Urinary bladder (tissue), 4 donors: Measurements from ENCODE around the gene DYNC2H1. TPM values are rescaled to one million over a fixed set of nuclear protein-coding genes. Genes with fewer than 3 reads are reported as not detected.
A peak's percentile ranks its signal among the peaks of the same experiment; 100 is the strongest.
"Not testable (repeated sequence)": the region's sequence is repeated elsewhere in the genome, so short reads cannot be mapped to it uniquely, and the experiment has no call there.

Experiments
- DNase-seq: peaks from one replicate; pipeline ENCODE4 v3.0.0-alpha.2; 2015; ENCODE audit errors: extremely low spot score
- H3K27ac ChIP-seq: one replicate; pipeline ENCODE4 v1.5.1; 2013; ENCODE audit warnings: low read depth, mild to moderate bottlenecking, moderate library complexity
- H3K36me3 ChIP-seq: one replicate; pipeline ENCODE4 v1.6.1; 2013; ENCODE audit warnings: mild to moderate bottlenecking, moderate library complexity; ENCODE audit not compliant: insufficient read depth
- H3K4me1 ChIP-seq: one replicate; pipeline ENCODE4 v1.6.1; 2013; ENCODE audit warnings: mild to moderate bottlenecking, moderate library complexity; ENCODE audit not compliant: insufficient read depth
- H3K4me3 ChIP-seq: one replicate; pipeline ENCODE4 v1.5.1; 2013; ENCODE audit warnings: low read depth, low read length
- WGBS: extraction: QIAGEN DNeasy Blood & Tissue Kit; methylation state at CpG from one replicate; pipeline ENCODE4 v1.1.7; 2013; 5-methylcytosine and 5-hydroxymethylcytosine counted together
- polyA plus RNA-seq: library from polyadenylated mRNA; stranded (reverse); fragments of 200-250 nt; gene quantifications from one replicate; pipeline ENCODE4 v1.2.3, GENCODE V29; 2013
- total RNA-seq: library from RNA; depleted of rRNA; stranded (reverse); fragments of >200 nt; gene quantifications from one replicate; pipeline ENCODE4 v1.2.3, GENCODE V29; 2014
- donor health status: healthy with polysubstance abuse.
- donor health status: healthy.

The DYNC2H1 gene
- total and polyA plus RNA-seq, 2 donors: 12.8 to 91.8 TPM

- DNase-seq: no peak
- Histone ChIP-seq H3K4me1 (no peaks in the 10 kb centered on the region), H3K27ac (no peak overlapping the region), H3K36me3 (no peaks in the 10 kb centered on the region), H3K4me3 (peak overlapping the region; percentile 98)
- WGBS: 1% methylated on average over 26 of the region's 26 CpGs
Observed at GRCh38 chr11:103091064-103091800, 18.0 kb upstream of the DYNC2H1 start.

- DNase-seq: peak; percentile 88
- Histone ChIP-seq H3K4me1 (no peaks in the 10 kb centered on the region), H3K36me3 (no peaks in the 10 kb centered on the region), H3K4me3 (peak within 1 kb of the TSS; percentile 98), H3K27ac (peak within 1 kb of the TSS; percentile 81)
- under 1% methylated on average over 54 of the region's 54 CpGs for WGBS
Observed at GRCh38 chr11:103091801-103092524, 17.3 kb upstream of the DYNC2H1 start, which contains the start of gene DCUN1D5. TSS of gene DCUN1D5 (minus strand) at chr11:103092160. CDS start at chr11:103091872, 288 bp downstream.

DNA sequence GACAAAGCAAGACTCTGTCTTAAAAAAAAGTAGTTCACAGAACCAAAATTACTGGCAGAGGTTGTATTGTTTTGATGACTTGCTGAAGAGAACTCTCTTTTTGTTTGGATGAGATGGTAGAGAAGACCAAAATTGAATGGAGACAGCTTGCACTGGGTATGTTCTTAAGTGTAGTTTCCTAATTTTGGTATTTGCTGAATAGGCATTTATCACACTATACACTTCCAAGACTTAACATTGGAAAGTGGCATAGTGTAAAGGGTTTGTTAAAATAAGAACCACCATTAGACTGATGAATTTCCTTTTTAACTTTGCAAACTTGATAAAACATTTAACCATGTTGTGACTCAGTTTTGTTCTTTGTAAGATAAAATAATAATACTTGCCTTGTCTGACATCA lies 11.9 kb upstream of the DYNC2H1 start:
- Histone ChIP-seq H3K4me3 (no peak overlapping the region), H3K27ac (no peak overlapping the region)
- DNase-seq: no peak

DNA sequence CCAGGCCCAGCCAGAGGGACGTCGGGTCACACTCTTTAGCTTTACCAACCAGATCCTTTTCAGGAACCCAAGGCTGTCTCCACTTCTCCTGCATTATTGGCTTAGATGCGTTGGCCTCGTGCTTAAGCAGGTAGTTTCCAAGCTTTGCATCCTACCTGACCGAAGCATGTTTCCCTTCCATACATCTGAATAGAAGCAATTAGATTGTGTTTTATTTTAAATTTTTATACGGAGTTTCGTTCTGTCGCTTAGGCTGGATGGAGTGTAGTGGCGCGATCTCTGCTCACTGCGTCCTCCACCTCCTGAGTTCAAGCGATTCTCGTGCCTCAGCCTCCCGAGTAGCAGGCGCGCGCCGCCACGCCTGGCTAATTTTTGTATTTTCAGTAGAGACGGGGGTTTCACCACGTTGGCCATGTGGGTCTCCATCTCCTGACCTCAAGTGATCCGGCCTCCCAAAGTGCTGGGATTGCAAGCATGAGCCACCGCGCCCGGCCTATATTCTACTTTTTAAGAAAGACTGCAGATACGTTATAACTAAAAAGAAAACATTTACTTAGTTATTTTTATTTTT lies 677 bp downstream of the DYNC2H1 start:
- no peaks in the 10 kb centered on the region for H3K4me1 ChIP-seq
- peak overlapping the region; percentile 49 for H3K4me3 ChIP-seq
- WGBS: 14% methylated on average over 26 of the region's 26 CpGs
- DNase-seq: no peak
- no peak overlapping the region for H3K27ac ChIP-seq
- no peaks in the 10 kb centered on the region for H3K36me3 ChIP-seq

More for the DNA sequence above, 11.9 kb upstream of the DYNC2H1 start:
- Histone ChIP-seq H3K4me1 (no peaks in the 10 kb centered on the region), H3K36me3 (no peaks in the 10 kb centered on the region)

GRCh38 chr11:103110391-103110790 lies 1.2 kb downstream of the DYNC2H1 start:
- no peak overlapping the region for H3K27ac ChIP-seq

DNA sequence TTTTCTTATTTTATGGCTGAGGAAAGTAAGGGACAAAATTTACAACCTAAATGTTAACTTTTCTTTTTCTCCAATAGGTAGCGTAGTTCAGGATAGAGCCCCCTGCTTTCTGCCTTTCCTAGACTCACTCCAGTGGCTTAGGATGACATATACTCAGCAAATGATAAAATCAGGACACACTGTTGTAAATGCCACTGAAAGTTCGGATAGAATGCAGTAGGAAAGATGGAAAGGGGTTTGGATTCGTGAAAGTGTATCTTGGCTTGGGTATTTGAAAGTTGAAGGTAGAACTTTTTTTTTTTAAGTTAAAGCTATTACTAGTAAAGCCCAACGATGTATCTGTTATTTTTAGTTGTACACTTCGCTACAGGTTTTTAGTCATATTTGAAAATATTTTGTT lies 2.2 kb downstream of the DYNC2H1 start:
- WGBS: 82% methylated on average over 5 of the region's 5 CpGs
- no peaks in the 10 kb centered on the region for H3K4me1 ChIP-seq
- no peak overlapping the region for H3K4me3 ChIP-seq
- no peak overlapping the region for H3K27ac ChIP-seq
- H3K36me3 ChIP-seq: no peaks in the 10 kb centered on the region
- no peak for DNase-seq

More at GRCh38 chr11:103110391-103110790, 1.2 kb downstream of the DYNC2H1 start:
- DNase-seq: no peak
- H3K36me3 ChIP-seq: no peaks in the 10 kb centered on the region
- peak overlapping the region; percentile 49 for H3K4me3 ChIP-seq
- no peaks in the 10 kb centered on the region for H3K4me1 ChIP-seq

GRCh38 chr11:103112364-103112763 lies 3.1 kb downstream of the DYNC2H1 start:
- H3K27ac ChIP-seq: no peak overlapping the region
- H3K4me1 ChIP-seq: no peaks in the 10 kb centered on the region
- H3K36me3 ChIP-seq: no peaks in the 10 kb centered on the region
- no peak overlapping the region for H3K4me3 ChIP-seq
- DNase-seq: no peak
- WGBS: 76% methylated on average over 1 of the region's 1 CpG

DNA sequence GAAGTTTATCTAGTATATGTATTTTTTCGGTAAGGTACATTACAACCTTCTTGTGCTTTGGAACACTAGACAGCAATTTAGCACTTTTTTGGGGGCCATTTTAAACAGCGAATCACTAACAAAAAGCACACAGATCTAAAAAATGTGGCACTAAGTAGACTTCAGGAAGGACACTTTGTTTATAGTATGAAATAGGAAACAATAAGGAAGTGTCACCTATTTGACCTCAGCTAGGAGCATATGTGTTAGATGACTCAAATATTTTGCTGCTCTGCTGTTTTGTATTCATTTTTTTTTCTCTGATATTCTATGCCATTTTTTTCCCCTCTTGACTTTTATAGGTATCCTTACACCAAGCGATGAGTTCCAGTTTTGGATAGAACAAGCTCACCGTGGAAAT lies 5.6 kb downstream of the DYNC2H1 start:
- Histone ChIP-seq H3K4me3 (no peak overlapping the region), H3K27ac (no peak overlapping the region), H3K4me1 (no peaks in the 10 kb centered on the region), H3K36me3 (no peaks in the 10 kb centered on the region)
- WGBS: 94% methylated on average over 4 of the region's 4 CpGs
- DNase-seq: no peak

DNA sequence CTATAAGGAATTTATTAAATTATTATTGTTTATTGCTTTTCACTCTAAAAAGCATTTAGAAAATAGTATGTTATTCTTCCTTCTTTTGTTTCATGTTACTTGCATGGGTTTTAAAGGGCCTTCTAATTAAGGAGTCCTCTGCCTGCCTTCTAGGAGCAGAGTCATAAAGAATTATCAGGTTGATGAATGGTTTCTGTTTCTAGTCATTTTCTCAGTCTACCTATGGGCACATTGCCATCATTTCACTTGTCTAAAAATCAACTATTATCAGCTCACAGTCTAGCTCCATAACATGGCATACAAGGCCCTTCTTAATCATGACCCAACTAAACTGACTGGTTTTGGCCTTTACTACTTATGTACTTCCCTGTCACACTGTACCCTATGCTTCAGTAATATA lies 16.2 kb downstream of the DYNC2H1 start:
- no peak for DNase-seq
- H3K27ac ChIP-seq: no peak overlapping the region
- peaks cover 3% of the 10 kb centered on the region for H3K36me3 ChIP-seq
- no peak overlapping the region for H3K4me3 ChIP-seq
- no peaks in the 10 kb centered on the region for H3K4me1 ChIP-seq

GRCh38 chr11:103141986-103142385 lies 32.8 kb downstream of the DYNC2H1 start:
- not testable (repeated sequence) for H3K4me1 ChIP-seq, H3K4me3 ChIP-seq, DNase-seq, H3K27ac ChIP-seq, H3K36me3 ChIP-seq
- WGBS: 99% methylated on average over 13 of the region's 13 CpGs

DNA sequence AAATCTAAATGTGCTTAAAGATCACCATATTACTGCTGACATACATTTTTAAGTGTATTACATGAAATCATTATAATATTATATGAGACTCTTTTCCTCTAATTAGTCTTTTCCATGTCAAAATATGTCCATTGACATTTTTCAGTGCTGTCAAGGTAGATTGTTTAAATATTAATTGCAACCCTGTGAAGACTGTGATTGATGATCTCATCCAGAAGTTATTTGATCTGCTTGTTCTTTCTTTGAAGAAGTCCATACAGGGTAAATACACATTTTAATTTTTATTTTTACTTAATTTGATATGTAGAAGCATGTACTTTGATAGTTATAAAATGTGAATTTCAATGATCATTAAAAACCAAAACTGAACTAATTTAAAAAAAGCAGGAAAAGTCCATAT lies 38.4 kb downstream of the DYNC2H1 start:
- Histone ChIP-seq H3K4me1 (no peaks in the 10 kb centered on the region), H3K4me3 (no peak overlapping the region)
- no peak for DNase-seq

DNA sequence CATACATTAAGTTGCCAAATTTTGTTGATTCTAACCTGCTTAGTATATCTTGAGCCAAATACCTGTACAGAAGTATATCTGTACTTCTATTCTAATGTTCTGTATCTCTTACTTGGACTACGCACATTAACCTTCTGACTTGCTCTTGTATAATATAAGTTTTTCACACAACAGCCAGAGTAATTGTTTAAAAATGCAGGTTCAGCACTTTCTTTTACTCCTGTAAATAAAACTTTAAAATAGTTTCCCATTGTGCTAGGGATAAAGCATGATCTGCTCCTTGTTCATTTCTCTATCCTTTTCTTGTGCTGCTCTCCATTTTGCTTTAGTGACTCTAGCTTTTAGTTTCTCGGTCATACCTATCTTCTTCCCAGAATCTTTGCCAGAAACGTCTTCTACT lies 48.3 kb downstream of the DYNC2H1 start:
- no peaks in the 10 kb centered on the region for H3K36me3 ChIP-seq
- 95% methylated on average over 3 of the region's 3 CpGs for WGBS
- DNase-seq: no peak
- no peaks in the 10 kb centered on the region for H3K4me1 ChIP-seq
- no peak overlapping the region for H3K27ac ChIP-seq
- H3K4me3 ChIP-seq: no peak overlapping the region

More for the DNA sequence above, 38.4 kb downstream of the DYNC2H1 start:
- Histone ChIP-seq H3K27ac (no peak overlapping the region), H3K36me3 (no peaks in the 10 kb centered on the region)

- DNase-seq: no peak
- 92% methylated on average over 2 of the region's 2 CpGs for WGBS
- no peaks in the 10 kb centered on the region for H3K4me1 ChIP-seq
- no peak overlapping the region for H3K27ac ChIP-seq
- no peak overlapping the region for H3K4me3 ChIP-seq
- H3K36me3 ChIP-seq: no peaks in the 10 kb centered on the region
Observed at GRCh38 chr11:103164093-103164796, 55.0 kb downstream of the DYNC2H1 start.
